ENCODE results near the gene GRAMD2A. TPM values are rescaled to one million over a fixed set of nuclear protein-coding genes. Genes with fewer than 3 reads are reported as not detected.

GRAMD2A gene
- total RNA-seq, 1 experiment from 2014 or later, result 1.2 TPM

GRCh38 chr15:72230197-72231065 is 32.8 kb upstream of the GRAMD2A start:
- Histone ChIP-seq H3K4me3 (ENCODE audit: low read depth, low read length) (peak overlapping the region; percentile 83), H3K36me3 (ENCODE audit: control insufficient read depth, insufficient read depth, low read length) (no peaks in the 10 kb centered on the region; the same call in 1 of the 2 replicates), H3K27me3 (replicated peaks; ENCODE audit: control insufficient read depth, insufficient read depth, low read length) (no peaks in the 10 kb centered on the region), H3K4me1 (peaks cover 30% of the 10 kb centered on the region), H3K9me3 (no peaks in the 10 kb centered on the region)
- no peaks in the 10 kb centered on the region for H3K27me3 Mint-ChIP-seq (ENCODE audit: insufficient read depth, unreplicated experiment)
- H3K36me3 Mint-ChIP-seq (ENCODE audit: insufficient read depth, unreplicated experiment), result peaks cover 63% of the 10 kb centered on the region
- POLR2A ChIA-PET, result interaction anchor here (0.6 to 1.0 kb wide), 5 partner anchors 8 to 537 kb away, joined by 3 to 5 read pairs (median 3); no protein-coding TSS in a partner anchor
- BruUV-seq (replicated peaks), result no TSS peak
- no peak for TF ChIP-seq CTCF (IDR thresholded peaks at IDR 0.05; ENCODE audit: insufficient read depth in 1 of 2, low read depth in 1 of 2, low read length in 1 of 2, severe bottlenecking in 1 of 2, unreplicated experiment in 1 of 2)
- DNase-seq, result peak; percentile 88 to 93
- peak overlapping the region; percentile 97 for H3K4me3 Mint-ChIP-seq (ENCODE audit: unreplicated experiment)
- CTCF ChIA-PET, result interaction anchor here (0.6 kb wide), 1 partner anchor 727 kb away, joined by 9 read pairs; no protein-coding TSS in a partner anchor
- peak overlapping the region; percentile 95 for H3K27ac Mint-ChIP-seq (ENCODE audit: unreplicated experiment)
- intact Hi-C loops (cut with micrococcal nuclease; ENCODE audit: unreplicated experiment), result loop anchor here (1.0 to 2.0 kb wide), 2 partner anchors 32 to 42 kb away; partner anchors contain the start of gene PARP6
- H3K4me1 Mint-ChIP-seq (ENCODE audit: low read depth, unreplicated experiment), result no peaks in the 10 kb centered on the region
- no peaks in the 10 kb centered on the region for H3K9me3 Mint-ChIP-seq (ENCODE audit: unreplicated experiment)

GRCh38 chr15:72229947-72230196 is 32.3 kb upstream of the GRAMD2A start:
- Mint-ChIP-seq H3K9me3 (ENCODE audit: unreplicated experiment) (no peaks in the 10 kb centered on the region), H3K4me3 (ENCODE audit: unreplicated experiment) (peak overlapping the region; percentile 97), H3K27me3 (ENCODE audit: insufficient read depth, unreplicated experiment) (no peaks in the 10 kb centered on the region), H3K36me3 (ENCODE audit: insufficient read depth, unreplicated experiment) (peaks cover 67% of the 10 kb centered on the region), H3K4me1 (ENCODE audit: low read depth, unreplicated experiment) (no peaks in the 10 kb centered on the region), H3K27ac (ENCODE audit: unreplicated experiment) (peak overlapping the region; percentile 92)
- H3K4me1 ChIP-seq, result peaks cover 30% of the 10 kb centered on the region
- no peaks in the 10 kb centered on the region for H3K27me3 ChIP-seq (replicated peaks; ENCODE audit: control insufficient read depth, insufficient read depth, low read length)
- BruUV-seq (replicated peaks), result no TSS peak
- no peak for TF ChIP-seq CTCF (IDR thresholded peaks at IDR 0.05; ENCODE audit: insufficient read depth in 1 of 2, low read depth in 1 of 2, low read length in 1 of 2, severe bottlenecking in 1 of 2, unreplicated experiment in 1 of 2)
- CTCF ChIA-PET, result interaction anchor here (0.6 kb wide), 1 partner anchor 727 kb away, joined by 9 read pairs; no protein-coding TSS in a partner anchor
- no peaks in the 10 kb centered on the region for H3K9me3 ChIP-seq
- H3K36me3 ChIP-seq (ENCODE audit: control insufficient read depth, insufficient read depth, low read length), result no peaks in the 10 kb centered on the region; the same call in 1 of the 2 replicates
- H3K4me3 ChIP-seq (ENCODE audit: low read depth, low read length), result peak overlapping the region; percentile 83
- DNase-seq, result no peak
- intact Hi-C loops (cut with micrococcal nuclease; ENCODE audit: unreplicated experiment), result loop anchor here (2.0 kb wide), 2 partner anchors 19 to 31 kb away; no protein-coding TSS in a partner anchor
- POLR2A ChIA-PET, result interaction anchor here (0.6 to 1.0 kb wide), 4 partner anchors 8 to 537 kb away, joined by 3 to 5 read pairs (median 4); no protein-coding TSS in a partner anchor

- Histone ChIP-seq H3K4me3 (ENCODE audit: low read depth, low read length) (peak overlapping the region; percentile 83), H3K4me1 (peaks cover 30% of the 10 kb centered on the region), H3K36me3 (ENCODE audit: control insufficient read depth, insufficient read depth, low read length) (no peaks in the 10 kb centered on the region; the same call in 1 of the 2 replicates), H3K9me3 (no peaks in the 10 kb centered on the region), H3K27me3 (replicated peaks; ENCODE audit: control insufficient read depth, insufficient read depth, low read length) (no peaks in the 10 kb centered on the region)
- intact Hi-C loops (cut with micrococcal nuclease; ENCODE audit: unreplicated experiment), result loop anchor here (2.0 kb wide), 1 partner anchor 19 kb away; no protein-coding TSS in a partner anchor
- ChIA-PET CTCF (interaction anchor here (0.6 kb wide), 1 partner anchor 726 kb away, joined by 9 read pairs; no protein-coding TSS in a partner anchor), POLR2A (interaction anchor here (0.6 kb wide), 3 partner anchors 7 to 538 kb away, joined by 3 to 5 read pairs (median 4); no protein-coding TSS in a partner anchor)
- H3K36me3 Mint-ChIP-seq (ENCODE audit: insufficient read depth, unreplicated experiment), result peaks cover 71% of the 10 kb centered on the region
- H3K27me3 Mint-ChIP-seq (ENCODE audit: insufficient read depth, unreplicated experiment), result no peaks in the 10 kb centered on the region
- no peaks in the 10 kb centered on the region for H3K4me1 Mint-ChIP-seq (ENCODE audit: low read depth, unreplicated experiment)
- no peak for DNase-seq
- TSS peak; percentile 34 for BruUV-seq (replicated peaks)
- peak overlapping the region; percentile 97 for H3K4me3 Mint-ChIP-seq (ENCODE audit: unreplicated experiment)
- H3K9me3 Mint-ChIP-seq (ENCODE audit: unreplicated experiment), result no peaks in the 10 kb centered on the region
- no peak for TF ChIP-seq CTCF (IDR thresholded peaks at IDR 0.05; ENCODE audit: insufficient read depth in 1 of 2, low read depth in 1 of 2, low read length in 1 of 2, severe bottlenecking in 1 of 2, unreplicated experiment in 1 of 2)
- peak overlapping the region; percentile 92 for H3K27ac Mint-ChIP-seq (ENCODE audit: unreplicated experiment)
Measured at GRCh38 chr15:72229076-72229946, 31.7 kb upstream of the GRAMD2A start.
